NCI-H2029 (cell line): ENCODE data around the gene AAK1.

Source experiments
- DNase-seq: peaks from one replicate; lab custom pipeline; 2025; lab: John Stamatoyannopoulos, UW

AAK1 gene

GRCh38 chr2:69490486-69490885 lies 153.1 kb downstream of the AAK1 start:
- DNase-seq: no peak

- DNase-seq: no peak
These were observed 153.7 kb downstream of the AAK1 start for GRCh38 chr2:69489793-69490192.

- DNase-seq: peak; percentile 37
These were observed 159.8 kb downstream of the AAK1 start for GRCh38 chr2:69483696-69484095.

- DNase-seq: no peak
These were observed 160.5 kb downstream of the AAK1 start for GRCh38 chr2:69483024-69483423.

DNA sequence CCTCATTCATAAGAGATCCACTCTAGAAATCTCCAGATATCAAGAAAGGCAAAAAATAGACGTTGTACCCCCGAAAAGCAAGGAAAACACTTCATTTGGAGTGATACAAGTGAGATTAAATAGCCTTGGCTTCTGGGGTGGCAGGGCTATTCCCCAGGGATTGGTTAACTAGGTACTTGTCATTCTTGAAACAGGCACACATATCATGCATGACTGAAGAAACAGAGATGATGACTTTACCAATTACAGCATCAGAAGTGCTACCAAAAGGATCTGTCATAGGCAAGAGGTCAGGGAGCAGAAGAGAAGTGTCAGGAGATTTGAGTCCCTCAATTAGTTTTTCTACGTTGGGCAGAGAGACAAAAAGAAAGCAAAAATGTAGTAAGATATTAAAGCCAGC lies 161.1 kb downstream of the AAK1 start:
- DNase-seq: no peak

- DNase-seq: no peak
These were observed 162.1 kb downstream of the AAK1 start for GRCh38 chr2:69481421-69481820.

GRCh38 chr2:69477627-69478026 lies 165.9 kb downstream of the AAK1 start:
- DNase-seq: no peak

GRCh38 chr2:69474688-69475087 lies 168.9 kb downstream of the AAK1 start:
- no peak for DNase-seq

- no peak for DNase-seq
These were observed 171.7 kb downstream of the AAK1 start for GRCh38 chr2:69471793-69472192.

GRCh38 chr2:69470911-69471310 lies 172.6 kb downstream of the AAK1 start:
- no peak for DNase-seq

GRCh38 chr2:69469784-69470183 lies 173.8 kb downstream of the AAK1 start:
- DNase-seq: no peak

DNA sequence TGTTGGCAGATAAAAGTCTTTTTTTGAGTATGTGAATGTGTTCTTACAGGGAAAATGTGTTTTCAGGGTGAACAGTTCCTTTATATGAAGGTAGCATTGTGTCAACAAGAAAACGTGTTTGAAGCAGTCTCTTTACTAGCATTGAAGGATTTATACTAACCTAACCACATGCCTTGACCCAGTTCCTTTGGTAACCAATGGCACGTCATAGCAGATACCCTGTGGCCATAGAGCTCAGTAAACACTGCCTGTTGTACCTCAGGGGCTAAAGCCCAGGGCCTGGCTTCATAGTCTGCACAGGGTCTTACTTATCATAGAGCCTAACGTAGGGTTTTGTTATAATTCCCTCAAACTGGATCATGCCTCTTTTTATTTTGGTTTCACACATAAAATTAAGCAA lies 174.2 kb downstream of the AAK1 start:
- DNase-seq: no peak

DNA sequence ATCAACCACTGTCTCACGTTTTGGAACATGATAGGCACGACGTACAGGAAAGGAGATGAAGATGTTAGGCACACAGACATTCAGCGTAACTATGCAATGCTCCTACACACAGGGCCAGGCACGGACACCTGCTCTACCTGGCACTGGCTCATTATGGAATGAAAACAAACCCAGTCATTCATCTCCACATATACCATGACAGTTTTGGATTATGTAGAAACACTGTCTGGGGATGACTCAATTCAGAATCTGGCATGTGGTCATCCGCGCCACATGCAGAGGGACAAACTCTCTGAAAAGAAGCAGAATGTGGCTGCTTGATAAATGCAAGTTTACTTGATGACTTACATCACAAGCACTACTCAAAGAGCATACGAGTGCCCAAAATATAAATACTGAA lies 176.8 kb downstream of the AAK1 start:
- DNase-seq: no peak

- no peak for DNase-seq
These were observed 177.8 kb downstream of the AAK1 start for GRCh38 chr2:69465513-69466456.

- no peak for DNase-seq
These were observed 179.0 kb downstream of the AAK1 start for GRCh38 chr2:69464575-69464974.

- DNase-seq: no peak
These were observed 180.8 kb downstream of the AAK1 start for GRCh38 chr2:69462780-69463179.

DNA sequence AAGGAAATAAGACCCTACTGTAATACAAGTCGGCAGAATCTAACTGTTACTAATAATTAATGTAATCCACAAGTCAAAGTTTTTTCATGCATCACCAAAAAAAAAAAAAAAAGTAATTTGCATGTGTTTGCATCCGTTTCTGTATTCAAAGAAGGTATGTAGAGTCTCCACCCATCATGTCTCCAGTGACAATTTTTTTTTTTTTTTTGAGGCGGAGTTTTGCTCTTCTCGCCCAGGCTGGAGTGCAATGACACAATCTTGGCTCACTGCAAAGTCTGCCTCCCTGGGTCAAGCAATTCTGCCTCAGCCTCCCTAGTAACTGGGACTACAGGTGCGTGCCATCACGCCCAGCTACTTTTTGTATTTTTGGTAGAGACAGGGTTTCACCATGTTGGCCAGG lies 182.1 kb downstream of the AAK1 start:
- DNase-seq: no peak

- DNase-seq: no peak
These were observed 183.6 kb downstream of the AAK1 start for GRCh38 chr2:69459936-69460335.

DNA sequence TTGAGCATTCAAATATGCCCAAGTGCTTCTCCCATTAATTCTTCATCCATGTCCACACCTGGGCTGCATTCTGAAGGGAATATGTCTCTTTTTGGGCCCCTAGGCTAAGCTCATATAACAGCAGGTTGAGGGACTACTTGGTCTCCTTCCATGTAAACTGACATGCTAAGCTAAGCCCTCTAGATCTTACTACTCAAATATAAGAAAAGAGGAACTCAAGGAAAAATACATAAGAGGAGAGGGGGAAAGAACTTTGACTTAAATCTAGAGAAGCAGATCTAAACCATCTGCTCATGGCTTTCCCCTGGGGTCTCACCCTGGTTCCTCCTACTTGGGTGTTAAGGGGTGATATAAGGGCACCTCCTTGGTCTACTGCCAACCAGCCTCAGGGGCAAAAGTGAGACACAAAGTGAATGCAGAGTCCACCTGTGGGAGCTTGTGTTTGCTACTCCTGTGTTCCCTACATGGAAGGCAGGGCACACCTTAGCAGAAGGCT lies 186.5 kb downstream of the AAK1 start:
- no peak for DNase-seq

DNA sequence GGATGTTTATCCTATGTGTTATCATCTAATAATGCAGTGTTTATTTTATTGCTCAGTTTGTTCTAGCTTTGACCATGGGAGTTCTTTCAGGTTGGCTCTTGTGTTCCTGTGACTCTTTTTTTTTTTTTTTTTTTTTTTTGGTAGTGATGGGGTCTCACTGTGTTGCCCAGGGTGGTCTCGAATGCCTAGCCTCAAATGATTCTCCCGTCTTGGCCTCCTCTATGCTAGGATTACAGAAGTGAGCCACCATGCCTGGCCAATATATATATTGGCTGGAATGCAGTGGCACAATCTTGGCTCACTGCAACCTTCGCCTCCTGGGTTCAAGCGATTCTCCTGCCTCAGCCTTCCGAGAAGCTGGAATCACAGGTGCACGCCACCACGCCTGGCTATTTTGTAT lies 187.4 kb downstream of the AAK1 start:
- DNase-seq: no peak

DNA sequence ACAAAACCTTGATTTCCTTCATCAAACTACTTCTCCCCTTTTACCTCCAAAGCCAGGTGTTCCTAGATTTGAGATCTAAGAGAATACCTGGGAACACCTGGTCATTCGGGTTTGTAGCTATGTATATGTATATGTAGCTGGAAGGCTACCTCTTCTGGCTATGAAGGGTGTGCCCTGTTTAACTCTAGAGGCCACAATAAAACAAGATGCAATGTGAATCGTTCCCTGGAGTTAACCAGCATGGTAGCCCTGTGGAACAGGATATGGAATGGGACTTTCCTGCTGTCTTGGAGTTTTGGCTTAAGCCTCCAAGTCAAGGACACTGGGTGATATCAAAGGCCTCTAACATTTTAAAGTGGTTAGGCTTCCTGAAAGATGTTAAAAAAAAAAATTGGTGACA lies 188.6 kb downstream of the AAK1 start:
- no peak for DNase-seq

DNA sequence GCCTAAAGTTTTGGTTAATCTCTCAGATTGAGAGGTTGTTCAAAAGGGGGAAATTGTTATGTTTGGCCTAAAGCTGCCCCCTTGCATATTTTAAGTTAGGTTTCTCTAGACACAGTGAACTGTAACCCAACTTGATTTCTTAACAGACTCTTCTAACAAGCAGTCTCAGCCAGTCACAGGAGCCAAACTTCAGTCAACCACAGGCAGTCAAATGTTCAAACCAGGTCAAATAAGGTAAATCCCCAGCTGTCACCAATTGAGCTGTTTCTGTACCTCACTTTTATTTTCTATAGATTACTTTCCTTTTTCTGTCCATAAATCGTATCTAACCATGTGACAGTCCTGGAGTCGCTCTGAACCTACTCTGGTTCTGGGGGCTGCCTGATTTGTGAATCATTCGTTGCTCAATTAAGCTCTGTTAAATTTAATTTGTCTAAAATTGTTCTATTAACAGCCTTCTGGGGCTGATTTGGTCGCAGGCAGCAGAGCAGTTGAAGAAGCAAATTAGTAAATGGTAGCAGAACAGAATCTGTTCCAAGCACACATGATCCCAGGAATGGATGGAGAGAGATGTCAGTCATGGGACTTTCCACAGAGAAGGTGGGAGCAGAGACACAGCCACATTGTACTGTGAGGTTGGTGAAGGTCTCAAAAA lies 189.9 kb downstream of the AAK1 start:
- DNase-seq: no peak

GRCh38 chr2:69452687-69453086 lies 190.9 kb downstream of the AAK1 start:
- DNase-seq: no peak
